HepG2 (cell line): ENCODE results near the gene E2F1. TPM values are rescaled to one million over a fixed set of nuclear protein-coding genes. Genes with fewer than 3 reads are reported as not detected.

Experiments used
- ADNP ChIP-seq: sonication (generic); formaldehyde crosslinking; IDR thresholded peaks from 2 replicates; pipeline ENCODE4 v1.4.0; 2020; ENCODE audit warnings: missing genetic modification reagents
- AGO1 ChIP-seq: fragments of 200-400 bp; formaldehyde crosslinking; IDR thresholded peaks from 2 replicates; pipeline ENCODE4 v1.6.1; 2017; ENCODE audit warnings: mild to moderate bottlenecking, low read depth, low read length, moderate library complexity; ENCODE audit not compliant: poor library complexity, severe bottlenecking
- AHR ChIP-seq: IDR thresholded peaks from 2 replicates; pipeline ENCODE4 v1.6.1; 2018; ENCODE audit warnings: missing genetic modification reagents, missing compliant biosample characterization
- HDAC2 ChIP-seq: sonication (generic); formaldehyde crosslinking; IDR thresholded peaks from 2 replicates; pipeline ENCODE4 v1.4.0; 2020; ENCODE audit warnings: missing genetic modification reagents
- MYC ChIP-seq: sonication (generic); formaldehyde crosslinking; IDR thresholded peaks from 2 replicates; pipeline ENCODE4 v1.9.0; 2021; ENCODE audit warnings: missing genetic modification reagents, borderline replicate concordance
- NFRKB ChIP-seq: fragments of 450-650 bp; IDR thresholded peaks from 2 replicates; pipeline ENCODE4 v1.6.1; 2017
- NRL ChIP-seq: sonication (generic); formaldehyde crosslinking; IDR thresholded peaks from 2 replicates; pipeline ENCODE4 v1.5.0; 2020; ENCODE audit warnings: missing genetic modification reagents, mild to moderate bottlenecking, moderate library complexity, borderline replicate concordance
- PHF8 ChIP-seq: sonication (generic); formaldehyde crosslinking; IDR thresholded peaks from 2 replicates; pipeline ENCODE4 v1.5.0; 2020; ENCODE audit warnings: missing genetic modification reagents
- POGK ChIP-seq: sonication (generic); formaldehyde crosslinking; conservative IDR thresholded peaks from 2 replicates; pipeline ENCODE4 v1.8.0; 2022; ENCODE audit warnings: mild to moderate bottlenecking, moderate library complexity, missing genetic modification reagents
- RBM22 ChIP-seq: fragments of 200-400 bp; formaldehyde crosslinking; optimal IDR thresholded peaks from 2 replicates; pipeline ENCODE3; 2017; ENCODE audit warnings: mild to moderate bottlenecking, low read length, moderate library complexity
- SIN3A ChIP-seq: IDR thresholded peaks from 2 replicates; pipeline ENCODE4 v1.6.1; 2011; ENCODE audit warnings: low read depth, mild to moderate bottlenecking, control low read depth, low read length, borderline replicate concordance
- SKI ChIP-seq: fragments of 450-650 bp; IDR thresholded peaks from one replicate; pipeline ENCODE4 v1.6.1; 2018; ENCODE audit warnings: mild to moderate bottlenecking; ENCODE audit not compliant: partially characterized antibody
- THAP9 ChIP-seq: sonication (generic); formaldehyde crosslinking; IDR thresholded peaks from 2 replicates; pipeline ENCODE4; 2020; ENCODE audit warnings: missing genetic modification reagents, mild to moderate bottlenecking, borderline replicate concordance
- ZNF414 ChIP-seq: sonication (generic); formaldehyde crosslinking; IDR thresholded peaks from 2 replicates; pipeline ENCODE4 v1.5.0; 2020; ENCODE audit warnings: missing genetic modification reagents
- ZNF432 ChIP-seq: sonication (generic); formaldehyde crosslinking; IDR thresholded peaks from 2 replicates; pipeline ENCODE4 v1.5.0; 2020; ENCODE audit warnings: missing genetic modification reagents, mild to moderate bottlenecking, borderline replicate concordance
- ZNF44 ChIP-seq: sonication (generic); formaldehyde crosslinking; IDR thresholded peaks from 2 replicates; pipeline ENCODE4 v1.5.1; 2020; ENCODE audit warnings: mild to moderate bottlenecking, missing genetic modification reagents
- ZNF557 ChIP-seq: sonication (generic); formaldehyde crosslinking; IDR thresholded peaks from 2 replicates; pipeline ENCODE4 v1.4.0; 2020; ENCODE audit warnings: missing genetic modification reagents
- ZNF709 ChIP-seq: sonication (generic); formaldehyde crosslinking; IDR thresholded peaks from 2 replicates; pipeline ENCODE4 v1.5.0; 2020; ENCODE audit warnings: mild to moderate bottlenecking, missing genetic modification reagents
- ZUFSP ChIP-seq: sonication (generic); formaldehyde crosslinking; IDR thresholded peaks from 2 replicates; pipeline ENCODE4 v1.9.0; 2021; ENCODE audit warnings: missing genetic modification reagents, mild to moderate bottlenecking, borderline replicate concordance
- polyA plus RNA-seq, 8 experiments: library from polyadenylated mRNA; depleted of rRNA in 3 of 8; stranded (reverse) in 7 of 8; unstranded in 1 of 8; fragments of >200 nt; fragmentation: Illumina TruSeq in 4 of 8; extraction: Trizol in 4 of 8; gene quantifications; 2 replicates each; pipeline versions ENCODE4 v1.2.1 to v1.2.3, GENCODE V29; 2011 to 2016; ENCODE audit warnings: low read depth in 4 of 8, missing spikeins in 1 of 8, mixed read lengths in 1 of 8; ENCODE audit not compliant: insufficient read depth in 1 of 8
- total RNA-seq, 5 experiments: library from RNA; depleted of rRNA; stranded (reverse); fragments of >200 nt; fragmentation: Illumina TruSeq; extraction: Trizol; gene quantifications; 2 replicates each; pipeline ENCODE4 v1.2.3, GENCODE V29; 2016; ENCODE audit warnings: low read depth in 1 of 5
- TF ChIP-seq, protein P1 (sequence below): IDR thresholded peaks from 2 replicates; pipeline ENCODE4 v1.6.1; 2016; ENCODE audit warnings: control low read depth

E2F1 gene
- total and polyA plus RNA-seq, 2 of the 13 experiments (the other 11 are each of a cell fraction or from before 2014, with no cell fraction given) = 25.5 to 39.4 TPM

- peak; percentile 72; the same call in 1 of the 2 replicates for TF ChIP-seq THAP9 (CRISPR knock-in tag)
- TF ChIP-seq AGO1 = no peak
- TF ChIP-seq RBM22 = no peak
- 0 out of 2 replicates have a peak, but pooled peaks have one; percentile 58 for TF ChIP-seq ZNF44 (CRISPR knock-in tag)
- TF ChIP-seq SIN3A = peak; percentile 22; the same call in 1 of the 2 replicates
- TF ChIP-seq MYC (CRISPR knock-in tag) = peak; percentile 55; the same call in 1 of the 2 replicates
- peak; percentile 68 for TF ChIP-seq PHF8
- peak; percentile 86 for TF ChIP-seq NRL (CRISPR knock-in tag)
- TF ChIP-seq NFRKB = no peak
- peak; percentile 30 for TF ChIP-seq SKI
- TF ChIP-seq POGK (CRISPR knock-in tag) = no peak; the same call in 1 of the 2 replicates
- no peak for TF ChIP-seq ZNF557 (CRISPR knock-in tag)
- TF ChIP-seq ZNF432 (CRISPR knock-in tag) = no peak
- 0 out of 2 replicates have a peak, but pooled peaks have one; percentile 40 for TF ChIP-seq HDAC2 (CRISPR knock-in tag)
- TF ChIP-seq AHR (CRISPR knock-in tag) = peak; percentile 57; the same call in 1 of the 2 replicates
- no peak for TF ChIP-seq ZNF709
- no peak for TF ChIP-seq ZNF414
- TF ChIP-seq ZUFSP = no peak
- TF ChIP-seq, protein P1, sequence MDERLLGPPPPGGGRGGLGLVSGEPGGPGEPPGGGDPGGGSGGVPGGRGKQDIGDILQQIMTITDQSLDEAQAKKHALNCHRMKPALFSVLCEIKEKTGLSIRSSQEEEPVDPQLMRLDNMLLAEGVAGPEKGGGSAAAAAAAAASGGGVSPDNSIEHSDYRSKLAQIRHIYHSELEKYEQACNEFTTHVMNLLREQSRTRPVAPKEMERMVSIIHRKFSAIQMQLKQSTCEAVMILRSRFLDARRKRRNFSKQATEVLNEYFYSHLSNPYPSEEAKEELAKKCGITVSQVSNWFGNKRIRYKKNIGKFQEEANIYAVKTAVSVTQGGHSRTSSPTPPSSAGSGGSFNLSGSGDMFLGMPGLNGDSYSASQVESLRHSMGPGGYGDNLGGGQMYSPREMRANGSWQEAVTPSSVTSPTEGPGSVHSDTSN = no peak
- TF ChIP-seq ADNP (CRISPR knock-in tag) = 0 out of 2 replicates have a peak, but pooled peaks have one; percentile 77
Observed at GRCh38 chr20:33685328-33686099, 671 bp downstream of the E2F1 start (continued).
